ENCODE data around the gene OR5H14. TPM values are rescaled to one million over a fixed set of nuclear protein-coding genes. Genes with fewer than 3 reads are reported as not detected.

Gene OR5H14
- polyA plus RNA-seq, 1 of the 3 experiments (the other 2 are of a cell fraction): not detected

DNA sequence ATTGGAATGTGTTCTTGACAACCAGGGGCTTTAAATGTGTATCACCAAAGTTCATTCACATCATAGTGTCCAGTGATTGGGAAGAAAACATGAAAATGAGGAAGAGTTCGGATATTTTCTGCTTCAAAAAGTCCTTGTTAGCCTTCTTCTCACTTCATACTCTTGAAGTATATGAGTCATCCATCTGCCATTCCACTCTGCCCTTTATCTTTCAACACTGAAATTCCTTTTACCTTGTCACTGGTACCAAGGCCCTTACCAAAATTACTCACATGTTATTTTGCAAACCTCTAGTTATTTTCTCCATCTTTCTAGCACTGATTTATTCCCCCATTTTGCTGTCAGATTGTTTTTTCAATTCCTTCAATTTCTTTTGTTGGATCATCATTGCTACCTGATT is 51.7 kb downstream of the OR5H14 start:
- Histone ChIP-seq H2AFZ (ENCODE audit: low read depth) (no peak overlapping the region), H3K4me2 (no peak overlapping the region), H3K79me2 (ENCODE audit: insufficient read depth) (no peaks in the 10 kb centered on the region), H3K9ac (no peak overlapping the region), H4K20me1 (ENCODE audit: insufficient read depth) (no peaks in the 10 kb centered on the region), H3K27me3 (ENCODE audit: insufficient read depth) (no peaks in the 10 kb centered on the region), H3K9me3 (no peaks in the 10 kb centered on the region), H3K27ac (ENCODE audit: low read depth in 2 of 2, low read length in 1 of 2) (no peak overlapping the region), H3K4me3 (ENCODE audit: low read depth in 2 of 2, low read length in 1 of 2) (no peak overlapping the region), H3F3A (replicated peaks; ENCODE audit: insufficient read depth) (no peaks in the 10 kb centered on the region), H3K4me1 (ENCODE audit: control insufficient read depth in 1 of 2, insufficient read depth in 2 of 2, low read depth in 1 of 2, low read length in 1 of 2) (no peaks in the 10 kb centered on the region), H3K9me2 (no peaks in the 10 kb centered on the region), H3K36me3 (replicated peaks in 1 of 2; ENCODE audit: control insufficient read depth in 1 of 2, insufficient read depth in 2 of 2, low read length in 1 of 2) (no peaks in the 10 kb centered on the region)
- ChIA-PET CTCF (no interaction called here), POLR2A (no interaction called here)
- 0% methylated on average over 1 of the region's 1 CpG for WGBS (ENCODE audit: low lambda C conversion rate)
- TF ChIP-seq IRF3 (IDR thresholded peaks at IDR 0.05; ENCODE audit: low read depth, low read length) (no peak), SMC3 (IDR thresholded peaks at IDR 0.05; ENCODE audit: low read depth, low read length) (no peak), TEAD4 (IDR thresholded peaks at IDR 0.05; ENCODE audit: borderline replicate concordance, insufficient read depth) (no peak), RCOR1 (IDR thresholded peaks at IDR 0.05; ENCODE audit: low read length) (no peak)
- no peak for DNase-seq

Other genes with a start within 250 kb of the OR5H14 start
- 12.9 and 20.3 TPM in 2 replicates for gene RIOX2, start 175.0 kb upstream of the OR5H14 start, polyA plus RNA-seq (2012; rRNA removed)
- not detected in 2 replicates for gene GABRR3, start 112.2 kb upstream of the OR5H14 start, polyA plus RNA-seq (2012; rRNA removed)
- not detected in 2 replicates for gene OR5AC2, start 60.3 kb upstream of the OR5H14 start, polyA plus RNA-seq (2012; rRNA removed)
- gene OR5H1, start 16.8 kb upstream of the OR5H14 start, polyA plus RNA-seq (2012; rRNA removed): not detected in 2 replicates
- gene OR5H15, start 19.2 kb downstream of the OR5H14 start, polyA plus RNA-seq (2012; rRNA removed): not detected in 2 replicates
- not detected in 2 replicates for gene OR5H6, start 116.8 kb downstream of the OR5H14 start, polyA plus RNA-seq (2012; rRNA removed)
- not detected in 2 replicates for gene OR5H2, start 135.0 kb downstream of the OR5H14 start, polyA plus RNA-seq (2012; rRNA removed)
- not detected in 2 replicates for gene OR5K4, start 206.4 kb downstream of the OR5H14 start, polyA plus RNA-seq (2012; rRNA removed)
- not detected in 2 replicates for gene OR5K3, start 243.2 kb downstream of the OR5H14 start, polyA plus RNA-seq (2012; rRNA removed)

Measured in SK-N-SH (cell line).